ENCODE data around the gene ARHGDIA.

The ARHGDIA gene

DNA sequence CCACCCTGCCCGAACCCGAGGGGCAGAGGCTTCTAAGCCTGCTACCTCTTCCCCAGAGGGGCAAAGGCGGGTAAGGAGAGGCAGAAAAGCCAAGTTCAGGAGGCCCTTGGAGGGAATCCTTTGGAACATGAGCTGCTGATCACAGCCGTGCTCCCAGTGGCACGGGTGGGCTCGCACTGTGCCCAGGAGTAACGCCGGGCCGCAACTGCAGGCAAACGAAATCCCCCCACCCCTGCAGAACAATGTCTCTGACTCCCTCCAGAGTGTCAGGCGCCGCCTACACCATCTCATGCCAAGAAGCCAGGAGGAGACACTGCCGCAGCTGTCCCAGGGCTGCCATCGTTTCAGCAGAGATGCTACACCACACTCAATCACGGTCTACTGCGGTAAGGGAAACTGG, 19.7 kb downstream of the ARHGDIA start:
- H3K4me3 ChIP-seq (ENCODE audit: low read depth, low read length), result no peak overlapping the region
- DNase-seq (ENCODE audit: low read depth), result no peak
- TF ChIP-seq, protein P1, sequence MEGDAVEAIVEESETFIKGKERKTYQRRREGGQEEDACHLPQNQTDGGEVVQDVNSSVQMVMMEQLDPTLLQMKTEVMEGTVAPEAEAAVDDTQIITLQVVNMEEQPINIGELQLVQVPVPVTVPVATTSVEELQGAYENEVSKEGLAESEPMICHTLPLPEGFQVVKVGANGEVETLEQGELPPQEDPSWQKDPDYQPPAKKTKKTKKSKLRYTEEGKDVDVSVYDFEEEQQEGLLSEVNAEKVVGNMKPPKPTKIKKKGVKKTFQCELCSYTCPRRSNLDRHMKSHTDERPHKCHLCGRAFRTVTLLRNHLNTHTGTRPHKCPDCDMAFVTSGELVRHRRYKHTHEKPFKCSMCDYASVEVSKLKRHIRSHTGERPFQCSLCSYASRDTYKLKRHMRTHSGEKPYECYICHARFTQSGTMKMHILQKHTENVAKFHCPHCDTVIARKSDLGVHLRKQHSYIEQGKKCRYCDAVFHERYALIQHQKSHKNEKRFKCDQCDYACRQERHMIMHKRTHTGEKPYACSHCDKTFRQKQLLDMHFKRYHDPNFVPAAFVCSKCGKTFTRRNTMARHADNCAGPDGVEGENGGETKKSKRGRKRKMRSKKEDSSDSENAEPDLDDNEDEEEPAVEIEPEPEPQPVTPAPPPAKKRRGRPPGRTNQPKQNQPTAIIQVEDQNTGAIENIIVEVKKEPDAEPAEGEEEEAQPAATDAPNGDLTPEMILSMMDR (IDR thresholded peaks at IDR 0.05; ENCODE audit: control insufficient read depth, extremely low read depth, insufficient read depth), result no peak

- no peak for DNase-seq (ENCODE audit: low read depth)
- TF ChIP-seq, protein P1 (IDR thresholded peaks at IDR 0.05; ENCODE audit: control insufficient read depth, extremely low read depth, insufficient read depth), result no peak
- H3K4me3 ChIP-seq (ENCODE audit: low read depth, low read length), result no peak overlapping the region
Measured at GRCh38 chr17:81849457-81849856, 21.7 kb downstream of the ARHGDIA start.

DNA sequence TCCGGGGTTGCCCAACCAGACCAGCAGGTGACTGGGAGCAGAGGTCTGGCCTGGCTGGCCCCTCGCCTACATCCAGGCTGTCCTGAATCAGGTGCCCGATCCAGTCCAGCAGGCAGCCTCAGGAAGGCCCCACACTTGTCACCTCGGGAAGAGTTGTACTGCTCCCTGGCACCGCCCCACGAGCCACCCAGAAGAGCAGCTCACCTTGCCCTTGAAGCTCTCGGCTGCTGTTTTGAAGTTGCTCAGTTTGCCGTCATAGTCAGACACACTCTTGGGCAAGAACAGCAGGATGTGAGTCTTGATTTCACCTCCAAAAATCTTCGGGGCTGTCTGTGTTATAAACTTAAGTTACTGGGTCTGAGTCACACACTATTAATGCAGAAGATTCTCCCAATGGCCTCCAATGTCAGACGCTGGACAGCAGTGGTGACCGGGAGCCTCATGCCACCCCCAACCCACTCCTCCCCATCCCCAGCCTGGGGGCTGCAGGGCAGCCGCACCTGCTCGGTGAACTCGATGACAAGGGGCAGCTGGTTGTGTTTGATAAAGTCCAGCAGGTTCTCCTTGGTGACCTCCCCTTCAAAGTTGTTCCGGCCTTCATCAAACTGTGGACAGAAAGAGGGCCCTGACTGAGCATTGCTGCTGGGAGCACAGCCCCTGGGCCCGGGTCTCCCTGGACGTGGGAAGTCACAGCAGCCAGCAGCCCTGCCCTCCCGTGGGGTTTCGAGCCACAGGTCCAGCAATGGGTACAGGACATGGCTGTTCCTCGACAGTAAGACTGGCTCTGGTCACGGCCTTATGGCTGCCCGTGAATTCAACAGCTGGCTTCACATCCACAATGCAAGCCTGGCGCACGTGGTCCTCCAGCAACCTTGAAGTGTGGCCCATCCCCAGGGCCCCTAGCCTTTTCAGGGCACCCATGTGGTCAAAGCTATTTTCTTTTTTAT, 24.1 kb downstream of the ARHGDIA start:
- peak; percentile 84 for DNase-seq (ENCODE audit: low read depth)
- no peak overlapping the region for H3K4me3 ChIP-seq (ENCODE audit: low read depth, low read length)
- TF ChIP-seq, protein P1 (IDR thresholded peaks at IDR 0.05; ENCODE audit: control insufficient read depth, extremely low read depth, insufficient read depth), result no peak

DNA sequence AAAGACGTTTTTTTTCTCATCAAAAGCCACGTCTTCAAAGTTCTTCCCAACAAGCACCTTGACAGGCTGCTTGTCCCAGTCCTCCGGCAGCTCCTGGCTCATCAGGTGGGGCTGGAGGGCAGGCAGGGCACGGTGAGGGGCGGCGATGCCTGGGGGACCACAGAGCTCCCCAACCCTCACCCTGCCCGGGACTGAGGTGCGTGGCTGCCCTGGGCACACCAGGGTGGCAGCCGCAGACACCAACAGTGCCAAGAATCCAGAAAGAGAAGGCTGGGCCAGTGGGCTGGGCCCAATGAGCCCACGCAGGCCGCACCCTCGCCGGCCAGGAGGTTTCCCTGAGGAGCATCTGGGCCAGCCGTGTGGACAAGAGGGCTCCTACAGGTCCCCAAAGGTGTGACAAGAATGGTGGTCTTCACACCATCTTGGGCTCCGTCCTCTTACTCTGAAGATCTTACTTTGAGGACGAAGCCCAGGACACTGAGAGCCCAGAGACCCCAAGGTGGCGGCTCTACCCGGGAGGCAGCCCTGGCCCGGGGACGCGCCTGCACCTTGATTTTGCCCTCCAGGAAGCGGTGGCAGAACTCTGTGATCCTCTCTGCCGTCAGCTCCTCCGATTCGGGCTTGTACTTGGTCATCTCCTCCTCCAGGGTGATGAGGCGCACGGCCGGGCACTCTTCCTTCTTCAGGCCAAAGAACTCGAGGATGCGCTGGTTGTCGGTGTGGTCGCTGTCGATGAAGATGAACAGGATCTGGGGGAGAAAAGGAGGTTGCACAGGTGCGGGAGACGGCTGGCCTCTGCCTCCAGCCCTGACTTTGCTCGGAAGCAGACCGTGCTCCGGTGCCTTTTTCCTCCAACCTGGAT, 25.0 kb downstream of the ARHGDIA start:
- no peak for DNase-seq (ENCODE audit: low read depth)
- TF ChIP-seq, protein P1 (IDR thresholded peaks at IDR 0.05; ENCODE audit: control insufficient read depth, extremely low read depth, insufficient read depth), result no peak

GRCh38 chr17:81845361-81845760, 25.8 kb downstream of the ARHGDIA start:
- TF ChIP-seq, protein P1 (IDR thresholded peaks at IDR 0.05; ENCODE audit: control insufficient read depth, extremely low read depth, insufficient read depth), result no peak
- H3K4me3 ChIP-seq (ENCODE audit: low read depth, low read length), result no peak overlapping the region
- no peak for DNase-seq (ENCODE audit: low read depth)

More for the DNA sequence above, 25.0 kb downstream of the ARHGDIA start:
- no peak overlapping the region for H3K4me3 ChIP-seq (ENCODE audit: low read depth, low read length)

- no peak for DNase-seq (ENCODE audit: low read depth)
- TF ChIP-seq, protein P1 (IDR thresholded peaks at IDR 0.05; ENCODE audit: control insufficient read depth, extremely low read depth, insufficient read depth), result no peak
- H3K4me3 ChIP-seq (ENCODE audit: low read depth, low read length), result no peak overlapping the region
Measured at GRCh38 chr17:81844887-81845286, 26.2 kb downstream of the ARHGDIA start.

All from LNCaP clone FGC (cell line).